ENCODE measurements around the gene NOLC1.

The NOLC1 gene

DNA sequence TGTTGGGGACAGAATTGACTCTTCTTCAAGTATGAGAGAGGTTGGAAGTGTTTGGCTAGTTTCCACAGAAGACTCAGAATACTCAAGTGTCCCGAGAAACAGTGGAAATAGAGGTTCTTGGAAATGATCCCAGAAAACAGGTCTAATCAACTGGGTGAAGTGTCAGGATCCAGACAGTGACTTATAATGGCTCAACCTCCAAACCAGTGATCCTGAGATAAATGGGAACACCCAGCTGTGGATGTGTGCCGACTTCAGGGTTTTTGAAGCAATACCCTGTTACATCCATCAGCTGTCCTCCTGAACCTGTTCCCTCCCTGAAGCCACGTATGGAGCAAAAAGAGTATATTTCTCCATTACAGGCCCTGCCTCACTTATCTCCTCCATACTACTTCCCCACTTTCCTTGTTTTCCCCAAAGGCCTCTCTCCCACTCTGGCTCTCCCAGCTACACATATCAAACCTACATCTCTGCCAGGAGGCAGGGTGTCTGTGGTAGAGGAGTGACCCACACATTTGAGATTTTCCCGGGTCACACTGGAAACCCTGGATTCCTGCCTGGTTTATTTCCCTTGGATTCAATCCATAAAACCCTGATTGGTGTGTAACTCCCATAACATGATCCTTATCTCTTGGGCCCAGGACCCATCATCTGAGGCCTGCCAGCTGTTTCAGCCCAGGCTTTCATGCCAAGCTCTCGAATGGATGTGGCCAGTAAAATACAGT is 56.3 kb downstream of the NOLC1 start:
- DNase-seq (ENCODE audit: low spot score), result no peak

- DNase-seq (ENCODE audit: low spot score), result no peak
Observed at GRCh38 chr10:102211615-102212299, 59.6 kb downstream of the NOLC1 start.
